ENCODE measurements around the gene STK32B.

Gene STK32B

GRCh38 chr4:5052204-5052702 is 973 bp downstream of the STK32B start:
- no peak for TF ChIP-seq TCF12 (IDR thresholded peaks at IDR 0.05; ENCODE audit: low read depth)

- TF ChIP-seq, protein P1, sequence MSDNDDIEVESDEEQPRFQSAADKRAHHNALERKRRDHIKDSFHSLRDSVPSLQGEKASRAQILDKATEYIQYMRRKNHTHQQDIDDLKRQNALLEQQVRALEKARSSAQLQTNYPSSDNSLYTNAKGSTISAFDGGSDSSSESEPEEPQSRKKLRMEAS (IDR thresholded peaks at IDR 0.05) = no peak
- no peak for TF ChIP-seq YY1 (IDR thresholded peaks at IDR 0.05; ENCODE audit: low read depth)
- no peak for TF ChIP-seq CEBPB (IDR thresholded peaks at IDR 0.05)
- no peak for TF ChIP-seq USF1 (IDR thresholded peaks at IDR 0.05)
- TF ChIP-seq TEAD4 (IDR thresholded peaks at IDR 0.05) = no peak
- no peak for TF ChIP-seq CREB1 (IDR thresholded peaks at IDR 0.05; ENCODE audit: low read depth)
- no peak for TF ChIP-seq TAF1 (IDR thresholded peaks at IDR 0.05; ENCODE audit: low read depth)
- no peak for TF ChIP-seq EGR1 (IDR thresholded peaks at IDR 0.05)
- TF ChIP-seq REST (IDR thresholded peaks at IDR 0.05; ENCODE audit: low read depth) = no peak
- no peak for TF ChIP-seq FOXM1 (IDR thresholded peaks at IDR 0.05; ENCODE audit: borderline replicate concordance, low read depth)
- TF ChIP-seq ZBTB7A (IDR thresholded peaks at IDR 0.05; ENCODE audit: low read depth) = no peak
- no peak for TF ChIP-seq RAD21 (IDR thresholded peaks at IDR 0.05; ENCODE audit: low read depth)
- no peak for TF ChIP-seq TCF12 (IDR thresholded peaks at IDR 0.05; ENCODE audit: low read depth)
Measured at GRCh38 chr4:5052726-5053425, 1.6 kb downstream of the STK32B start.

DNA sequence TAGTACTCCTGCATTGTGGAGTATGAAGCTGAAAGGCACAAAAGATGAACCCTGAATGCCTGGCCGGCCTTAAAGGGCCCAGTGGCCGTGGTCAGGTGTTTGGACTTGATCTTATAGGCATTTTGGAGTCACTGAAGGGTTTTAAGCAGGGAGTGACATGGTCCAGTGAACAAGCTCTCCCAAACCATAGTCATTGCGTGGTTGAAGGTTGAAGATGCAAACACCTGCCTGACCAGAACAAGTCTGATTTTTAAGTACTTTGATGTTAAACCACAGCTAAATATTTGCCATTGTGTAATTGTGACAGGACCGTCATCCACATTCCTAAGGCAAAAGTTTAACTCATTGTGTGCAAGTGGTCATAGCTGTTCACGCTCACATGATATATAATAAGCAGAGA is 3.3 kb downstream of the STK32B start:
- no peak for TF ChIP-seq FOXM1 (IDR thresholded peaks at IDR 0.05; ENCODE audit: borderline replicate concordance, low read depth)
- TF ChIP-seq TCF12 (IDR thresholded peaks at IDR 0.05; ENCODE audit: low read depth) = no peak
- TF ChIP-seq CREB1 (IDR thresholded peaks at IDR 0.05; ENCODE audit: low read depth) = no peak
- TF ChIP-seq ZBTB7A (IDR thresholded peaks at IDR 0.05; ENCODE audit: low read depth) = no peak
- no peak for TF ChIP-seq YY1 (IDR thresholded peaks at IDR 0.05; ENCODE audit: low read depth)
- TF ChIP-seq TAF1 (IDR thresholded peaks at IDR 0.05; ENCODE audit: low read depth) = no peak
- no peak for TF ChIP-seq USF1 (IDR thresholded peaks at IDR 0.05)

DNA sequence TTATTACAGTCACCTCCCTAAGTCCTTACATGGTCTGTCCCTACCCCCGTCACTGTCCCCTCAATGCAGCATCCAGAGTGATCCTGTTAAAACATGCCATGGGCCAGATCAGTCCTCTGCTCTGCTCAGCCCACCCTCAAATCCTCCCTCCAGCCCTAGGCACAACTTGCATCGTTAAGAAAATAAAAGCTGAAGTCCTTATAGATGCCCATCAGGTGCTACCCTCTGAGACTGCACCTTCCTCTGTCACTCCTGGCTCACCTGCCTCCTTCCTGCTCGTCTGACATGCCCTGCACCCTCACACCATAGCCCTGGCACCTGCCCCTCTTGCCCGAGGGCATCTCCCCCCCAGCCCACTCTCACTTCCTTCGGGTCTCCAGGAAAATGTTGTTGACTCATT is 4.1 kb downstream of the STK32B start:
- no peak for TF ChIP-seq NFIC (IDR thresholded peaks at IDR 0.05)
- TF ChIP-seq USF1 (IDR thresholded peaks at IDR 0.05) = no peak
- TF ChIP-seq TEAD4 (IDR thresholded peaks at IDR 0.05) = no peak
- no peak for TF ChIP-seq REST (IDR thresholded peaks at IDR 0.05; ENCODE audit: low read depth)

- TF ChIP-seq USF1 (IDR thresholded peaks at IDR 0.05) (no peak), TCF12 (IDR thresholded peaks at IDR 0.05; ENCODE audit: low read depth) (no peak), YY1 (IDR thresholded peaks at IDR 0.05; ENCODE audit: low read depth) (no peak), CREB1 (IDR thresholded peaks at IDR 0.05; ENCODE audit: low read depth) (no peak), EP300 (IDR thresholded peaks at IDR 0.05; ENCODE audit: borderline replicate concordance) (no peak), NFIC (IDR thresholded peaks at IDR 0.05) (no peak), ZBTB7A (IDR thresholded peaks at IDR 0.05; ENCODE audit: low read depth) (no peak), REST (IDR thresholded peaks at IDR 0.05; ENCODE audit: low read depth) (no peak), TAF1 (IDR thresholded peaks at IDR 0.05; ENCODE audit: low read depth) (no peak), EGR1 (IDR thresholded peaks at IDR 0.05) (no peak), CEBPB (IDR thresholded peaks at IDR 0.05) (no peak), TEAD4 (IDR thresholded peaks at IDR 0.05) (no peak), FOXM1 (IDR thresholded peaks at IDR 0.05; ENCODE audit: borderline replicate concordance, low read depth) (no peak), RAD21 (IDR thresholded peaks at IDR 0.05; ENCODE audit: low read depth) (no peak)
- TF ChIP-seq, protein P1 (IDR thresholded peaks at IDR 0.05) = no peak
Measured at GRCh38 chr4:5066101-5066500, 14.8 kb downstream of the STK32B start.

All from Ishikawa (cell line).